Fibroblast of lung (primary cell): ENCODE results near the gene INTS12. TPM values are rescaled to one million over a fixed set of nuclear protein-coding genes. Genes with fewer than 3 reads are reported as not detected.

Experiments used
- DNase-seq, 2 donors: peaks; one replicate each; pipeline versions ENCODE4 v3.0.0 to v3.0.0-alpha.2; 2010; ENCODE audit warnings: low read depth in 2 of 2
- H2AFZ ChIP-seq: 2 replicates; pipeline ENCODE4 v1.5.1; 2012; ENCODE audit warnings: low read length, control low read depth, inconsistent platforms
- H3K27ac ChIP-seq: 2 replicates; pipeline ENCODE4 v1.5.1; 2011; ENCODE audit warnings: low read length, control low read depth; ENCODE audit not compliant: insufficient read depth
- H3K27me3 ChIP-seq: 2 replicates; pipeline ENCODE4 v1.5.1; 2011; ENCODE audit warnings: mild to moderate bottlenecking, low read length; ENCODE audit not compliant: control insufficient read depth, insufficient read depth
- H3K36me3 ChIP-seq: 2 replicates; pipeline ENCODE4 v1.5.1; 2011; ENCODE audit warnings: low read length; ENCODE audit not compliant: control insufficient read depth, insufficient read depth
- H3K4me1 ChIP-seq: 2 replicates; pipeline ENCODE4 v1.5.1; 2011; ENCODE audit warnings: low read length; ENCODE audit not compliant: control insufficient read depth, insufficient read depth; ENCODE audit errors: extremely low read depth
- H3K4me2 ChIP-seq: 2 replicates; pipeline ENCODE4 v1.5.1; 2011; ENCODE audit warnings: low read length, control low read depth; ENCODE audit not compliant: insufficient read depth; ENCODE audit errors: extremely low read depth
- H3K4me3 ChIP-seq, 4 experiments: fragments of 200-600 bp in 1 of 4; sonication (generic) in 1 of 4; replicated peaks in 1 of 4; 2 replicates each; pipeline ENCODE4 v1.5.1; 2011 to 2016; ENCODE audit warnings: low read length in 4 of 4, low read depth in 3 of 4, mild to moderate bottlenecking in 3 of 4, control low read depth in 2 of 4, inconsistent platforms in 1 of 4, mixed read lengths in 1 of 4; ENCODE audit not compliant: insufficient read depth in 1 of 4; ENCODE audit errors: control extremely low read depth in 1 of 4
- H3K79me2 ChIP-seq: 2 replicates; pipeline ENCODE4 v1.5.1; 2012; ENCODE audit warnings: mild to moderate bottlenecking, low read length, inconsistent platforms; ENCODE audit not compliant: control insufficient read depth, insufficient read depth
- H3K9ac ChIP-seq: 2 replicates; pipeline ENCODE4 v1.5.1; 2011; ENCODE audit warnings: mild to moderate bottlenecking, low read length, control low read depth; ENCODE audit not compliant: insufficient read depth
- H3K9me3 ChIP-seq: 2 replicates; pipeline ENCODE4 v1.5.1; 2012; ENCODE audit warnings: low read depth, low read length; ENCODE audit not compliant: control insufficient read depth, insufficient read depth
- H4K20me1 ChIP-seq: 2 replicates; pipeline ENCODE4 v1.5.1; 2011; ENCODE audit warnings: low read length; ENCODE audit not compliant: control insufficient read depth, insufficient read depth; ENCODE audit errors: extremely low read depth
- EZH2 ChIP-seq: IDR thresholded peaks from 2 replicates; pipeline ENCODE4 v1.5.1; 2012; ENCODE audit warnings: low read length, control low read depth, mild to moderate bottlenecking; ENCODE audit errors: missing control alignments
- polyA plus RNA-seq, 2 donors: library from polyadenylated mRNA; depleted of rRNA in 1 of 2; stranded (reverse) in 1 of 2; unstranded in 1 of 2; fragments of >200 nt; gene quantifications; 2 replicates each; pipeline ENCODE4 v1.2.1, GENCODE V29; 2011 to 2012; ENCODE audit warnings: missing spikeins in 1 of 2
- total RNA-seq: library from RNA; depleted of rRNA; stranded (reverse); fragments of >200 nt; gene quantifications from 2 replicates; pipeline ENCODE4 v1.2.1, GENCODE V29; 2014
- TF ChIP-seq, protein P1 (sequence below), 2 donors: IDR thresholded peaks in 1 of 2; conservative IDR thresholded peaks in 1 of 2; 1 replicate in 1 of 2; 2 replicates in 1 of 2; pipeline ENCODE4 v1.5.1; 2011 to 2012; ENCODE audit warnings: low read length in 2 of 2, control low read depth in 1 of 2, inconsistent platforms in 1 of 2, low read depth in 1 of 2, mild to moderate bottlenecking in 1 of 2

Gene INTS12
- total and polyA plus RNA-seq, 2 donors (not counting 1 experiment from before 2014, with no cell fraction given): 24.9 to 37.7 TPM

- Histone ChIP-seq H3K27me3 (no peaks in the 10 kb centered on the region), H3K9ac (no peak overlapping the region), H3K79me2 (no peaks in the 10 kb centered on the region), H3K4me3 (no peak overlapping the region), H3K36me3 (no peaks in the 10 kb centered on the region), H3K27ac (no peak overlapping the region), H3K4me2 (no peak overlapping the region), H3K9me3 (no peaks in the 10 kb centered on the region), H4K20me1 (no peaks in the 10 kb centered on the region), H2AFZ (no peak overlapping the region), H3K4me1 (no peaks in the 10 kb centered on the region)
- DNase-seq: peak in 1 of 2 donors; percentile 46
- TF ChIP-seq, protein P1, sequence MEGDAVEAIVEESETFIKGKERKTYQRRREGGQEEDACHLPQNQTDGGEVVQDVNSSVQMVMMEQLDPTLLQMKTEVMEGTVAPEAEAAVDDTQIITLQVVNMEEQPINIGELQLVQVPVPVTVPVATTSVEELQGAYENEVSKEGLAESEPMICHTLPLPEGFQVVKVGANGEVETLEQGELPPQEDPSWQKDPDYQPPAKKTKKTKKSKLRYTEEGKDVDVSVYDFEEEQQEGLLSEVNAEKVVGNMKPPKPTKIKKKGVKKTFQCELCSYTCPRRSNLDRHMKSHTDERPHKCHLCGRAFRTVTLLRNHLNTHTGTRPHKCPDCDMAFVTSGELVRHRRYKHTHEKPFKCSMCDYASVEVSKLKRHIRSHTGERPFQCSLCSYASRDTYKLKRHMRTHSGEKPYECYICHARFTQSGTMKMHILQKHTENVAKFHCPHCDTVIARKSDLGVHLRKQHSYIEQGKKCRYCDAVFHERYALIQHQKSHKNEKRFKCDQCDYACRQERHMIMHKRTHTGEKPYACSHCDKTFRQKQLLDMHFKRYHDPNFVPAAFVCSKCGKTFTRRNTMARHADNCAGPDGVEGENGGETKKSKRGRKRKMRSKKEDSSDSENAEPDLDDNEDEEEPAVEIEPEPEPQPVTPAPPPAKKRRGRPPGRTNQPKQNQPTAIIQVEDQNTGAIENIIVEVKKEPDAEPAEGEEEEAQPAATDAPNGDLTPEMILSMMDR (conservative IDR thresholded peaks at IDR 0.05 in 1 of 2, IDR thresholded peaks at IDR 0.05 in 1 of 2; ENCODE audit: low read depth in 1 of 2, low read length in 2 of 2): no peak
- no peak for TF ChIP-seq EZH2
Observed at GRCh38 chr4:105652286-105652888, 56.1 kb downstream of the INTS12 start.

- H3K27me3 ChIP-seq: no peaks in the 10 kb centered on the region
- no peaks in the 10 kb centered on the region for H3K36me3 ChIP-seq
- TF ChIP-seq, protein P1 (conservative IDR thresholded peaks at IDR 0.05 in 1 of 2, IDR thresholded peaks at IDR 0.05 in 1 of 2; ENCODE audit: low read depth in 1 of 2, low read length in 2 of 2): no peak
- no peak for TF ChIP-seq EZH2
- H3K79me2 ChIP-seq: no peaks in the 10 kb centered on the region
- H3K9me3 ChIP-seq: no peaks in the 10 kb centered on the region
- H2AFZ ChIP-seq: no peak overlapping the region
- H4K20me1 ChIP-seq: no peaks in the 10 kb centered on the region
- no peak overlapping the region for H3K27ac ChIP-seq
- no peak for DNase-seq
- H3K4me1 ChIP-seq: no peaks in the 10 kb centered on the region
- no peak overlapping the region for H3K4me2 ChIP-seq
- no peak overlapping the region for H3K9ac ChIP-seq
- no peak overlapping the region for H3K4me3 ChIP-seq
Observed at GRCh38 chr4:105651884-105652283, 56.6 kb downstream of the INTS12 start.

- Histone ChIP-seq H3K9me3 (no peaks in the 10 kb centered on the region), H3K9ac (no peak overlapping the region), H3K36me3 (no peaks in the 10 kb centered on the region), H3K4me1 (no peaks in the 10 kb centered on the region), H4K20me1 (no peaks in the 10 kb centered on the region), H3K4me3 (no peak overlapping the region), H3K4me2 (no peak overlapping the region), H2AFZ (no peak overlapping the region), H3K27ac (no peak overlapping the region), H3K79me2 (no peaks in the 10 kb centered on the region), H3K27me3 (no peaks in the 10 kb centered on the region)
- no peak for DNase-seq
- TF ChIP-seq, protein P1 (conservative IDR thresholded peaks at IDR 0.05 in 1 of 2, IDR thresholded peaks at IDR 0.05 in 1 of 2; ENCODE audit: low read depth in 1 of 2, low read length in 2 of 2): no peak
- TF ChIP-seq EZH2: no peak
Observed at GRCh38 chr4:105650190-105650589, 58.3 kb downstream of the INTS12 start.
